Measurements from ENCODE around the gene STOX2. TPM values are rescaled to one million over a fixed set of nuclear protein-coding genes. Genes with fewer than 3 reads are reported as not detected.

Gene STOX2
- total RNA-seq, 1 donor from 2014 or later: 103 TPM

DNA sequence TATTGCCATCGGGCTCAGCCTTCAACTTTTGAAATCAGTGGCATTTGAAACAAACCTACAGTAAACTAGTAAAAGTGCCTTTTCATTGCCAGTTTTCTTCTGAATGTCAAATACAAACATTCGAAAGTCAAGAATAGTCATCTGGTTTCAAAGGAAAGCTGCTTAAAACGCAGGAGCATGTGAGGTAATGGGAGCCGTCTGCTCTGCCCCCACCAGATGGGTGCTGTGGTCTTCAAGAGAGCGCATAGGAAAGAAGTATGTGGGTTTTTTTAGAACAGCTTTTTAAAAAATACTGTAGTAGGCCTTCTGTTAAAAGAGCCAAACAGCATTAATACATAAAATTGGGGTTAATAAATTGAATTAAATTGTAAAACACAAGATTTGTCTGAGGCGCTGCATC lies 88.6 kb downstream of the STOX2 start:
- peaks cover 7% of the 10 kb centered on the region for H3K36me3 Mint-ChIP-seq
- no peak overlapping the region for H3K4me3 Mint-ChIP-seq
- peak overlapping the region; percentile 92 for H3K27ac Mint-ChIP-seq
- H3K4me1 Mint-ChIP-seq: peaks cover 51% of the 10 kb centered on the region
- no peaks in the 10 kb centered on the region for H3K9me3 Mint-ChIP-seq
- TF ChIP-seq, protein P1, sequence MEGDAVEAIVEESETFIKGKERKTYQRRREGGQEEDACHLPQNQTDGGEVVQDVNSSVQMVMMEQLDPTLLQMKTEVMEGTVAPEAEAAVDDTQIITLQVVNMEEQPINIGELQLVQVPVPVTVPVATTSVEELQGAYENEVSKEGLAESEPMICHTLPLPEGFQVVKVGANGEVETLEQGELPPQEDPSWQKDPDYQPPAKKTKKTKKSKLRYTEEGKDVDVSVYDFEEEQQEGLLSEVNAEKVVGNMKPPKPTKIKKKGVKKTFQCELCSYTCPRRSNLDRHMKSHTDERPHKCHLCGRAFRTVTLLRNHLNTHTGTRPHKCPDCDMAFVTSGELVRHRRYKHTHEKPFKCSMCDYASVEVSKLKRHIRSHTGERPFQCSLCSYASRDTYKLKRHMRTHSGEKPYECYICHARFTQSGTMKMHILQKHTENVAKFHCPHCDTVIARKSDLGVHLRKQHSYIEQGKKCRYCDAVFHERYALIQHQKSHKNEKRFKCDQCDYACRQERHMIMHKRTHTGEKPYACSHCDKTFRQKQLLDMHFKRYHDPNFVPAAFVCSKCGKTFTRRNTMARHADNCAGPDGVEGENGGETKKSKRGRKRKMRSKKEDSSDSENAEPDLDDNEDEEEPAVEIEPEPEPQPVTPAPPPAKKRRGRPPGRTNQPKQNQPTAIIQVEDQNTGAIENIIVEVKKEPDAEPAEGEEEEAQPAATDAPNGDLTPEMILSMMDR (IDR thresholded peaks at IDR 0.05; ENCODE audit: unreplicated experiment): no peak
- DNase-seq (ENCODE audit: low spot score in 2 of 2, unreplicated experiment in 2 of 2): no peak
- H3K27me3 Mint-ChIP-seq (ENCODE audit: low read depth): no peaks in the 10 kb centered on the region

DNA sequence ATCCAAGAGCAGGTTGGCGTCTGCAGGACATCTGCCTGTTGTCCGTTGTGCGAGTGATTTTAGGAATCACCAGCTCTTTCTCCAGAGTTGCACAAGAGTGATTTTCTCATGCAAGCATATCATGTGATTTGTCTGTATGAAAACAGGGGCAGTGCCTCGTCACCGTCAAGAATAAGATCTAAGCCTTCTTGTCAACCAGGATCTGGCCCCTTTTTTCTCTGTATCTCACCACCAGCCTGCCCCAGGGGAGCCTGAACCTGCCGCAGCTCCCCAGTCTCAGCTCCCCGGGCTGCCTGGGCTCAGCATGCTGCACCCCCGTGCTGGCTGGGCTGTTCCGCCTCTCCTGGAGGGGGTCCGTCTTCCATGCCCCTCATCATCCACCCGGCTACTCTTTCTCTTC lies 90.5 kb downstream of the STOX2 start:
- H3K27me3 Mint-ChIP-seq (ENCODE audit: low read depth): no peaks in the 10 kb centered on the region

DNA sequence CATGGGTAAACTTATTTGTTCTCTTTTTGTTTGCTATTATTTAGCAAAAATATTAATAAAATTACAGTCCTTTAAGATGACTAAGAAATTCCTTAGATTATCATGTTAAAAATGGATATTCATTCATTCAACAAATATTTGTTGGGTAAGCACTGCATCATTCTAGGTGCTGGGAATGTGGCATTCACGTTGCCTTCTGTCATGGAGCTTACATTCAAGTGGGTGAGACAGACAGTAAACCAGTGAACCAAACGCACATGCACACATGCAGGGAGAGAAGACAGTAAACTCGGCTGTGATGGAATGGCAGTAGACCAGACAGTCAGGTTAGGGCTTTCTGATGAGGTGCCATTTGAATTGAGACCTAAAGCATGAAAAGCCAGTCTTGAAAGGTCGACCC lies 91.8 kb downstream of the STOX2 start:
- TF ChIP-seq, protein P1 (IDR thresholded peaks at IDR 0.05; ENCODE audit: unreplicated experiment): no peak
- no peak for DNase-seq (ENCODE audit: low spot score in 2 of 2, unreplicated experiment in 2 of 2)
- H3K4me3 Mint-ChIP-seq: no peak overlapping the region
- H3K27ac Mint-ChIP-seq: peak overlapping the region; percentile 70
- no peaks in the 10 kb centered on the region for H3K27me3 Mint-ChIP-seq (ENCODE audit: low read depth)
- H3K9me3 Mint-ChIP-seq: no peaks in the 10 kb centered on the region
- peaks cover 28% of the 10 kb centered on the region for H3K36me3 Mint-ChIP-seq
- peaks cover 52% of the 10 kb centered on the region for H3K4me1 Mint-ChIP-seq

More for the DNA sequence above, 90.5 kb downstream of the STOX2 start:
- H3K4me1 Mint-ChIP-seq: peaks cover 53% of the 10 kb centered on the region
- H3K27ac Mint-ChIP-seq: peak overlapping the region; percentile 92
- DNase-seq (ENCODE audit: low spot score in 2 of 2, unreplicated experiment in 2 of 2): no peak
- peaks cover 17% of the 10 kb centered on the region for H3K36me3 Mint-ChIP-seq
- H3K4me3 Mint-ChIP-seq: no peak overlapping the region
- TF ChIP-seq, protein P1 (IDR thresholded peaks at IDR 0.05; ENCODE audit: unreplicated experiment): no peak
- H3K9me3 Mint-ChIP-seq: no peaks in the 10 kb centered on the region

DNA sequence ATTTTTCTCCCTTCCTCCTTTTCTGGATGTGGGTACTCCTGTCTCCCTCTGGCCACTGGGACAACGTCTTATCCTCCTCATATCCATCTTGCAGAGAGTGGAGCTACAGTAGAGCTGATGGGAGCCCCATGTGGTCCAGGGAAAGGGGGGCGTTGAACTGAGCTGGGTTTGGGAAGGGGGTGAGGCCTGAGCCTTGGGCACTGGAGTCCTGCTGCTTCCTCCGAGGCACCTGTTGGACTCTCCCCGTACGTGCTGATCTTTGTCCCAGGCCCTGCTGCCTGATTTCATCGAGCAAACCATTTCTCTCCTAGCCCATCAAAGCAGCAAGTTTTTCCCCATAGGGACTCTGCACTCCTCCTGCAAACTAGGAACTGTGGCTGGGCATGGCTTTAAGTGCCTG lies 94.3 kb downstream of the STOX2 start:
- Mint-ChIP-seq H3K36me3 (peaks cover 40% of the 10 kb centered on the region), H3K9me3 (no peaks in the 10 kb centered on the region), H3K4me1 (peaks cover 38% of the 10 kb centered on the region), H3K4me3 (no peak overlapping the region), H3K27ac (peak overlapping the region; percentile 37), H3K27me3 (ENCODE audit: low read depth) (no peaks in the 10 kb centered on the region)
- DNase-seq (ENCODE audit: low spot score in 2 of 2, unreplicated experiment in 2 of 2): no peak
- TF ChIP-seq, protein P1 (IDR thresholded peaks at IDR 0.05; ENCODE audit: unreplicated experiment): no peak

DNA sequence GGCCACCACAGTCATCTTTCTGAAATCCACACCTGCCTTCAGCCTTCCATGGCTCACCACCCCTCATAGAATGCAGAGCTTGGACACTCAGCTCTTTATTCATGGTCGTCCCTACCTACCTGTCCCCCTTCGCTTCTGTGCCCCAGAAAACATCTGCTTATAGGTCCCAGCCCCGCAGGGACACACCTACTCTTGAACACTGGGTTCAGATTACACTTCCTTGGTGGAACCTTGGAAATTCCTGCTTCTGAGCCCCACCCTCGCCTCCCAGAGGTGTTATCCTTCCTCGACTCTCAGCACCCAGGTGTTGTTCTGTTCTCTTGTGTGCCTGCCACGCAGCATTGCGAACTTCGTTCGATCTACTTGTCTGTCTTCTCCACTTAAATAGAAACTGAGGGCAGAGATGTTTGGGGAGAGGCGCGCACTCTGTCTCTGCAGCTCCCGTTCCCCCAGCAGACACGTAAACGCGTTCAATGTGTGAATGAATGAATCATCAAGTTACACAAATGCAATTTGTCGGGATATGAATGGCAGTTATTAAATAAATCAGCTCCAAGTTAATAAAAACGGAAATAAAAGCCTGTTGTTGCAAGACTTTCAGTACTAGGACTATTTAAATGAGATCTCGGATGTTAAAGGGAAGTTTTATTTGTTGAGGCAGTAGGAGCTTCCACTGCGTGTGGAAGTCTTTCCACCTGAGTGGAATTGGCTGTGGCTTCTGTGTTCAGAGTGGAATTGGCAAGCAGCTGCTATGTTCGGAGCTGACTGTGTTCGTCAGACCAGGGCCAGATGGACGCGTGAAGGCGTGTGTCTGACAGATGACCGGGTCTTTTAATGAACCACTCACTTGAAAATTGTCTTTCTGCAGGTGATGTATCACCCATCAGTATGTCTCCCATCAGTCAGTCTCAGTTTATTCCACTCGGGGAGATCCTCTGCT lies 95.6 kb downstream of the STOX2 start:
- H3K27me3 Mint-ChIP-seq (ENCODE audit: low read depth): no peaks in the 10 kb centered on the region
- TF ChIP-seq, protein P1 (IDR thresholded peaks at IDR 0.05; ENCODE audit: unreplicated experiment): no peak
- H3K4me1 Mint-ChIP-seq: peaks cover 29% of the 10 kb centered on the region
- no peaks in the 10 kb centered on the region for H3K9me3 Mint-ChIP-seq
- peaks cover 48% of the 10 kb centered on the region for H3K36me3 Mint-ChIP-seq
- H3K4me3 Mint-ChIP-seq: no peak overlapping the region
- DNase-seq (ENCODE audit: low spot score in 2 of 2, unreplicated experiment in 2 of 2): no peak
- peak overlapping the region; percentile 44 for H3K27ac Mint-ChIP-seq
